CD14-positive monocyte (primary cell): ENCODE data around the gene RREB1. TPM values are rescaled to one million over a fixed set of nuclear protein-coding genes. Genes with fewer than 3 reads are reported as not detected.

Source experiments
- DNase-seq, 3 donors: peaks; one replicate each; pipeline ENCODE4 v3.0.0-alpha.2; 2011 to 2022
- H2AFZ ChIP-seq: 2 replicates; pipeline ENCODE4 v1.6.0; 2012; ENCODE audit warnings: mild to moderate bottlenecking, low read depth, low read length, inconsistent platforms; ENCODE audit not compliant: insufficient read depth, poor library complexity, severe bottlenecking
- H3K27ac ChIP-seq, 2 donors: 1 replicate in 1 of 2; 2 replicates in 1 of 2; pipeline ENCODE4 v1.5.1; 2012 to 2013; ENCODE audit warnings: low read length in 2 of 2, control low read depth in 1 of 2, inconsistent platforms in 1 of 2, low read depth in 1 of 2, mild to moderate bottlenecking in 1 of 2
- H3K27me3 ChIP-seq, 2 donors: one replicate each; pipeline versions ENCODE4 v1.6.0 to v1.6.1; 2011 to 2013; ENCODE audit warnings: low read length in 2 of 2; ENCODE audit not compliant: control insufficient read depth in 2 of 2, insufficient read depth in 2 of 2
- H3K36me3 ChIP-seq, 2 donors: replicated peaks in 1 of 2; 1 replicate in 1 of 2; 2 replicates in 1 of 2; pipeline versions ENCODE4 v1.5.1 to v1.6.1; 2012 to 2013; ENCODE audit warnings: low read length in 2 of 2, control low read depth in 1 of 2, inconsistent platforms in 1 of 2, mild to moderate bottlenecking in 1 of 2; ENCODE audit not compliant: insufficient read depth in 2 of 2, control insufficient read depth in 1 of 2
- H3K4me1 ChIP-seq, 2 donors: 1 replicate in 1 of 2; 2 replicates in 1 of 2; pipeline versions ENCODE4 v1.5.1 to v1.6.1; 2012 to 2013; ENCODE audit warnings: low read length in 2 of 2, control low read depth in 1 of 2, inconsistent platforms in 1 of 2, mild to moderate bottlenecking in 1 of 2, moderate library complexity in 1 of 2; ENCODE audit not compliant: insufficient read depth in 2 of 2, control insufficient read depth in 1 of 2
- H3K4me2 ChIP-seq: replicated peaks from 2 replicates; pipeline ENCODE3; 2012; ENCODE audit warnings: low read length, moderate library complexity, mild to moderate bottlenecking; ENCODE audit not compliant: poor library complexity, severe bottlenecking; ENCODE audit errors: extremely low read depth
- H3K4me3 ChIP-seq, 3 experiments: fragments of 200-600 bp in 1 of 3; sonication (generic) in 1 of 3; replicated peaks in 1 of 3; 1 replicate in 2 of 3; 2 replicates in 1 of 3; pipeline ENCODE4 v1.5.1; 2011 to 2013; ENCODE audit warnings: low read length in 3 of 3, mild to moderate bottlenecking in 3 of 3, control low read depth in 2 of 3, low read depth in 2 of 3, inconsistent platforms in 1 of 3, moderate library complexity in 1 of 3
- H3K79me2 ChIP-seq: 2 replicates; pipeline ENCODE4 v1.6.0; 2012; ENCODE audit warnings: mild to moderate bottlenecking, control low read depth, inconsistent platforms, low read length, moderate library complexity; ENCODE audit not compliant: insufficient read depth
- H3K9ac ChIP-seq: 2 replicates; pipeline ENCODE4 v1.6.0; 2017; ENCODE audit warnings: low read length, mild to moderate bottlenecking; ENCODE audit not compliant: insufficient read depth, poor library complexity, severe bottlenecking
- H3K9me3 ChIP-seq, 2 donors: replicated peaks in 1 of 2; 1 replicate in 1 of 2; 2 replicates in 1 of 2; pipeline versions ENCODE4 v1.5.1 to v1.6.1; 2012 to 2013; ENCODE audit warnings: low read length in 2 of 2, control low read depth in 1 of 2; ENCODE audit not compliant: control insufficient read depth in 1 of 2, insufficient read depth in 1 of 2
- H4K20me1 ChIP-seq: 2 replicates; pipeline ENCODE4 v1.6.0; 2012; ENCODE audit warnings: mild to moderate bottlenecking, low read length, control low read depth, moderate library complexity; ENCODE audit not compliant: insufficient read depth
- H3K27ac Mint-ChIP-seq, 7 donors: one replicate each; pipeline ENCODE4 v1.8.0; 2020; ENCODE audit warnings: mild to moderate bottlenecking in 7 of 7, mixed read lengths in 7 of 7, moderate library complexity in 6 of 7, inconsistent platforms in 2 of 7
- H3K27me3 Mint-ChIP-seq, 3 donors: one replicate each; pipeline ENCODE4 v1.8.0; 2021 to 2022; ENCODE audit warnings: low read depth in 3 of 3, mild to moderate bottlenecking in 3 of 3, mixed read lengths in 3 of 3, moderate library complexity in 3 of 3, inconsistent platforms in 1 of 3
- H3K36me3 Mint-ChIP-seq, 2 donors: one replicate each; pipeline ENCODE4 v1.8.0; 2020; ENCODE audit warnings: mixed read lengths in 2 of 2, inconsistent platforms in 1 of 2, mild to moderate bottlenecking in 1 of 2
- H3K4me1 Mint-ChIP-seq: one replicate; pipeline ENCODE4 v1.8.0; 2020; ENCODE audit warnings: mild to moderate bottlenecking, mixed read lengths
- H3K4me3 Mint-ChIP-seq, 2 donors: one replicate each; pipeline ENCODE4 v1.8.0; 2020; ENCODE audit warnings: mild to moderate bottlenecking in 2 of 2, mixed read lengths in 2 of 2, moderate library complexity in 1 of 2
- H3K9me3 Mint-ChIP-seq, 7 donors: one replicate each; pipeline ENCODE4 v1.8.0; 2020 to 2022; ENCODE audit warnings: mixed read lengths in 7 of 7, mild to moderate bottlenecking in 6 of 7, moderate library complexity in 6 of 7, inconsistent platforms in 2 of 7
- WGBS: methylation state at CpG from one replicate; pipeline ENCODE4 v1.1.5; 2013; ENCODE audit warnings: missing lambda C conversion rate; ENCODE audit not compliant: insufficient coverage; 5-methylcytosine and 5-hydroxymethylcytosine counted together
- intact Hi-C, 2 donors: fragments of 100-400 bp; cut with micrococcal nuclease; formaldehyde crosslinking; loops; one replicate each; pipeline versions ENCODE4 v1.15.0 to v1.15.1; 2023
- polyA plus RNA-seq, 3 donors: library from polyadenylated mRNA; depleted of rRNA in 1 of 3; unstranded in 2 of 3; stranded (reverse) in 1 of 3; fragments of 300-500 nt in 2 of 3; fragments of >200 nt in 1 of 3; fragmentation: Illumina TruSeq in 2 of 3; gene quantifications; 1 replicate in 2 of 3; 2 replicates in 1 of 3; pipeline ENCODE4 v1.2.3, GENCODE V29; 2012 to 2021
- TF ChIP-seq, protein P1 (sequence below): fragments of 200-600 bp; IDR thresholded peaks from one replicate; pipeline ENCODE4 v1.8.0; 2022; ENCODE audit warnings: antibody characterized with exemption, mild to moderate bottlenecking

Gene RREB1
- polyA plus RNA-seq, 3 donors, result 2.1 to 15.3 (median 5.6) TPM

GRCh38 chr6:7290079-7290478, 182.3 kb downstream of the RREB1 start:
- no peak overlapping the region for H3K4me3 Mint-ChIP-seq
- no peaks in the 10 kb centered on the region for H3K4me1 Mint-ChIP-seq
- DNase-seq, result no peak
- intact Hi-C loops, result loop anchor here in 1 of 2 donors (10.0 kb wide), 1 partner anchor 325 kb away; no protein-coding TSS in a partner anchor
- H3K9me3 ChIP-seq, result no peaks in the 10 kb centered on the region
- whole genome bisulfite sequencing, result no CpG with 5 or more reads among the region's 1 CpG
- peak overlapping the region in 1 of 2 donors; percentile 5 for H3K27ac ChIP-seq
- H3K27me3 Mint-ChIP-seq, result no peaks in the 10 kb centered on the region
- H4K20me1 ChIP-seq, result peaks cover 30% of the 10 kb centered on the region
- TF ChIP-seq, protein P1, sequence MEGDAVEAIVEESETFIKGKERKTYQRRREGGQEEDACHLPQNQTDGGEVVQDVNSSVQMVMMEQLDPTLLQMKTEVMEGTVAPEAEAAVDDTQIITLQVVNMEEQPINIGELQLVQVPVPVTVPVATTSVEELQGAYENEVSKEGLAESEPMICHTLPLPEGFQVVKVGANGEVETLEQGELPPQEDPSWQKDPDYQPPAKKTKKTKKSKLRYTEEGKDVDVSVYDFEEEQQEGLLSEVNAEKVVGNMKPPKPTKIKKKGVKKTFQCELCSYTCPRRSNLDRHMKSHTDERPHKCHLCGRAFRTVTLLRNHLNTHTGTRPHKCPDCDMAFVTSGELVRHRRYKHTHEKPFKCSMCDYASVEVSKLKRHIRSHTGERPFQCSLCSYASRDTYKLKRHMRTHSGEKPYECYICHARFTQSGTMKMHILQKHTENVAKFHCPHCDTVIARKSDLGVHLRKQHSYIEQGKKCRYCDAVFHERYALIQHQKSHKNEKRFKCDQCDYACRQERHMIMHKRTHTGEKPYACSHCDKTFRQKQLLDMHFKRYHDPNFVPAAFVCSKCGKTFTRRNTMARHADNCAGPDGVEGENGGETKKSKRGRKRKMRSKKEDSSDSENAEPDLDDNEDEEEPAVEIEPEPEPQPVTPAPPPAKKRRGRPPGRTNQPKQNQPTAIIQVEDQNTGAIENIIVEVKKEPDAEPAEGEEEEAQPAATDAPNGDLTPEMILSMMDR, result no peak
- H3K4me1 ChIP-seq, result no peaks in the 10 kb centered on the region
- H3K27ac Mint-ChIP-seq, result no peak overlapping the region
- H3K27me3 ChIP-seq, result no peaks in the 10 kb centered on the region
- no peak overlapping the region for H3K9ac ChIP-seq
- no peak overlapping the region for H3K4me2 ChIP-seq
- peaks cover 77 to 87% of the 10 kb centered on the region in 2 donors for H3K36me3 Mint-ChIP-seq
- no peak overlapping the region for H3K4me3 ChIP-seq
- H3K79me2 ChIP-seq, result peaks cover 5% of the 10 kb centered on the region
- peaks cover 89 to 100% of the 10 kb centered on the region in 2 donors for H3K36me3 ChIP-seq
- no peak overlapping the region for H2AFZ ChIP-seq
- H3K9me3 Mint-ChIP-seq, result no peaks in the 10 kb centered on the region

DNA sequence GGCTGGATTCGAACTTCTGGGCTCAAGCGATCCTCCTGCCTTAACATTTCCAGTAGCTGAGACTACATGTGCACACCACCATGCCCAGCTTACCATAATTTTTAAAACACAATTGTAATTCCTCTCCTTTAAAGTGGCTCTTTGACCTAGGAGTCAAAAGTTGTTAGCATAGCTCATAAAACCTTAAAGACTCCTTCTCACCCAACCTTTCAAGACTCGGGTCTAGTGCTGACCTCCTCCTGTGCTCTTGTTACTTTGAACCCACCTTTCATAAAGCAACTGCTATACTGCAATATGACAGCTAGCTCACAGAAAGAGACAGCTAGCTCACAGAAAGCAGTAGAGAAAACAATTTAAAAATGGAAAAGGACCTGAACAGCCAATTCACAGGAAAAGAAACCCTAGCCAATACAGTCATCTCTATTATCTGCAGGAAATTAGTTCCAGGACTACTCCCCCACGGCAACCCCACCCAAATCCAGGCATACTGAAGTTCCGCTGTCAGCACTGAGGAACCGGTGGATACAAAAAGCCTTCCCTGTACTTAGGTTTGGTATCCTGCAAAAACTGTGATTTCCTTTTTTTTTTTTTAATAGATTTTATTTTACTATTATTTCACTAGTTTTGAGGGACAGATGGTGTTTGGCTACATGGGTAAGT, 185.0 kb downstream of the RREB1 start:
- Histone ChIP-seq H3K27me3 (no peaks in the 10 kb centered on the region), H3K4me3 (no peak overlapping the region), H3K4me1 (no peaks in the 10 kb centered on the region), H3K79me2 (peaks cover 28% of the 10 kb centered on the region), H3K9me3 (no peaks in the 10 kb centered on the region), H3K9ac (no peak overlapping the region), H3K4me2 (no peak overlapping the region), H3K36me3 (peaks cover 87 to 100% of the 10 kb centered on the region in 2 donors), H2AFZ (no peak overlapping the region), H4K20me1 (peaks cover 46% of the 10 kb centered on the region), H3K27ac (no peak overlapping the region)
- no peaks in the 10 kb centered on the region for H3K27me3 Mint-ChIP-seq
- 94% methylated on average over 2 of the region's 6 CpGs for WGBS
- H3K27ac Mint-ChIP-seq, result peak overlapping the region in 4 of 7 donors; percentile 5 to 61 (median 39)
- no peak overlapping the region for H3K4me3 Mint-ChIP-seq
- intact Hi-C loops, result loop anchor here in 1 of 2 donors (10.0 kb wide), 1 partner anchor 322 kb away; no protein-coding TSS in a partner anchor
- DNase-seq, result no peak
- H3K36me3 Mint-ChIP-seq, result peaks cover 70 to 86% of the 10 kb centered on the region in 2 donors
- no peaks in the 10 kb centered on the region for H3K9me3 Mint-ChIP-seq
- TF ChIP-seq, protein P1, result no peak
- no peaks in the 10 kb centered on the region for H3K4me1 Mint-ChIP-seq
